T-cell (primary cell): Measurements from ENCODE around the gene SEMA3D. TPM values are rescaled to one million over a fixed set of nuclear protein-coding genes. Genes with fewer than 3 reads are reported as not detected.

ENCODE experiments used
- ATAC-seq, 4 experiments: fragments of 200-7000 bp in 3 of 4; fragments of 150-1000 bp in 1 of 4; cut with Tn5 transposase; replicated peaks in 1 of 4; 1 replicate in 3 of 4; 2 replicates in 1 of 4; pipeline ENCODE4 v1.10.0; 2021; ENCODE audit warnings: moderate library complexity in 3 of 4, mild to moderate bottlenecking in 2 of 4, moderate number of reproducible peaks in 1 of 4
- CTCF ChIA-PET, 2 donors: fragments of 300-600 bp; sonication (Branson Sonifier 250); formaldehyde crosslinking; loops; one replicate each; lab custom pipeline; 2022; ENCODE audit warnings: antibody characterized with exemption in 2 of 2; lab: Charles Lee
- POLR2A ChIA-PET, 2 donors: fragments of 300-600 bp; sonication (Branson Sonifier 250); formaldehyde crosslinking; loops; one replicate each; lab custom pipeline; 2022; ENCODE audit warnings: antibody characterized with exemption in 2 of 2; lab: Charles Lee
- DNase-seq, 35 experiments: peaks; one replicate each; pipeline versions ENCODE4 v3.0.0 to v3.0.0-alpha.2; 2013 to 2023
- H3K27ac ChIP-seq: one replicate; pipeline ENCODE4 v1.5.1; 2013; ENCODE audit warnings: low read length
- H3K27me3 ChIP-seq, 2 experiments: replicated peaks in 1 of 2; 1 replicate in 1 of 2; 2 replicates in 1 of 2; pipeline versions ENCODE4 v1.6.1 to v1.7.0; 2013; ENCODE audit warnings: low read length in 1 of 2, mixed read lengths in 1 of 2; ENCODE audit not compliant: control insufficient read depth in 2 of 2, insufficient read depth in 2 of 2; ENCODE audit errors: extremely low read depth in 1 of 2
- H3K36me3 ChIP-seq, 2 donors: 1 replicate in 1 of 2; 2 replicates in 1 of 2; pipeline versions ENCODE4 v1.6.1 to v1.7.0; 2013; ENCODE audit warnings: low read length in 1 of 2; ENCODE audit not compliant: control insufficient read depth in 2 of 2, insufficient read depth in 1 of 2; ENCODE audit errors: extremely low read depth in 1 of 2
- H3K4me1 ChIP-seq, 2 experiments: 1 replicate in 1 of 2; 2 replicates in 1 of 2; pipeline versions ENCODE4 v1.6.1 to v1.7.0; 2013; ENCODE audit warnings: low read length in 2 of 2, mixed read lengths in 1 of 2; ENCODE audit not compliant: insufficient read depth in 2 of 2, control insufficient read depth in 1 of 2; ENCODE audit errors: extremely low read depth in 1 of 2
- H3K4me3 ChIP-seq, 2 donors: 1 replicate in 1 of 2; 2 replicates in 1 of 2; pipeline versions ENCODE4 v1.5.1 to v1.7.0; 2013; ENCODE audit warnings: mild to moderate bottlenecking in 2 of 2, low read length in 1 of 2, moderate library complexity in 1 of 2; ENCODE audit not compliant: control insufficient read depth in 1 of 2; ENCODE audit errors: extremely low read depth in 1 of 2
- H3K9me3 ChIP-seq: 2 replicates; pipeline ENCODE4 v1.7.0; 2013
- H3K27ac Mint-ChIP-seq, 2 donors: one replicate each; pipeline ENCODE4 v1.8.0; 2020 to 2021; ENCODE audit warnings: mild to moderate bottlenecking in 2 of 2, mixed read lengths in 2 of 2
- H3K27me3 Mint-ChIP-seq, 2 donors: one replicate each; pipeline ENCODE4 v1.8.0; 2021 to 2022; ENCODE audit warnings: mixed read lengths in 2 of 2
- H3K36me3 Mint-ChIP-seq: one replicate; pipeline ENCODE4 v1.8.0; 2021; ENCODE audit warnings: mixed read lengths
- H3K4me1 Mint-ChIP-seq, 3 donors: one replicate each; pipeline ENCODE4 v1.8.0; 2020 to 2022; ENCODE audit warnings: mixed read lengths in 3 of 3, mild to moderate bottlenecking in 1 of 3
- H3K4me3 Mint-ChIP-seq, 3 donors: one replicate each; pipeline ENCODE4 v1.8.0; 2020 to 2022; ENCODE audit warnings: mild to moderate bottlenecking in 3 of 3, mixed read lengths in 3 of 3, moderate library complexity in 3 of 3
- H3K9me3 Mint-ChIP-seq, 3 donors: one replicate each; pipeline ENCODE4 v1.8.0; 2020 to 2022; ENCODE audit warnings: mixed read lengths in 3 of 3
- whole genome bisulfite sequencing: methylation state at CpG from one replicate; pipeline ENCODE4 v1.1.5; 2013; ENCODE audit warnings: missing lambda C conversion rate; ENCODE audit not compliant: insufficient coverage; 5-methylcytosine and 5-hydroxymethylcytosine counted together
- total RNA-seq, 35 experiments: library from RNA in 6 of 35; stranded (reverse) in 6 of 35; fragments of 120-200 nt in 1 of 35; gene quantifications; one replicate each; pipeline versions ENCODE4 v1.2.1 to v1.2.4 and lab custom pipeline; 2013 to 2026

Gene SEMA3D
- total RNA-seq, 5 donors from 2014 or later (not counting 1 experiment from before 2014, with no cell fraction given): 0.29 TPM; not detected in 4

- H3K36me3 Mint-ChIP-seq: no peaks in the 10 kb centered on the region
- no peak overlapping the region for H3K27ac ChIP-seq
- H3K9me3 Mint-ChIP-seq: peaks cover 0 to 4% (median 0%) of the 10 kb centered on the region in 3 donors
- H3K4me3 ChIP-seq: no peak overlapping the region
- no peak overlapping the region for H3K27ac Mint-ChIP-seq
- no peaks in the 10 kb centered on the region for H3K4me1 Mint-ChIP-seq
- no peak overlapping the region for H3K4me3 Mint-ChIP-seq
- CTCF ChIA-PET: no interaction called here
- H3K9me3 ChIP-seq: no peaks in the 10 kb centered on the region
- H3K4me1 ChIP-seq: no peaks in the 10 kb centered on the region
- H3K27me3 Mint-ChIP-seq: no peaks in the 10 kb centered on the region
- POLR2A ChIA-PET: no interaction called here
- no peak for DNase-seq
- H3K36me3 ChIP-seq: no peaks in the 10 kb centered on the region
- ATAC-seq: no peak
- H3K27me3 ChIP-seq: no peaks in the 10 kb centered on the region
- WGBS: no CpG with 5 or more reads among the region's 1 CpG
Observed at GRCh38 chr7:85081846-85082245, 105.0 kb downstream of the SEMA3D start.

- no peak overlapping the region for H3K4me3 ChIP-seq
- WGBS: no CpG with 5 or more reads among the region's 1 CpG
- no peaks in the 10 kb centered on the region for H3K9me3 ChIP-seq
- H3K27ac Mint-ChIP-seq: no peak overlapping the region
- no peaks in the 10 kb centered on the region for H3K27me3 Mint-ChIP-seq
- CTCF ChIA-PET: no interaction called here
- H3K27me3 ChIP-seq: no peaks in the 10 kb centered on the region
- POLR2A ChIA-PET: no interaction called here
- ATAC-seq (no peak), DNase-seq (no peak)
- H3K36me3 ChIP-seq: no peaks in the 10 kb centered on the region
- no peak overlapping the region for H3K27ac ChIP-seq
- H3K4me3 Mint-ChIP-seq: no peak overlapping the region
- no peaks in the 10 kb centered on the region for H3K36me3 Mint-ChIP-seq
- peaks cover 0 to 4% (median 0%) of the 10 kb centered on the region in 3 donors for H3K9me3 Mint-ChIP-seq
- no peaks in the 10 kb centered on the region for H3K4me1 Mint-ChIP-seq
- H3K4me1 ChIP-seq: no peaks in the 10 kb centered on the region
Observed at GRCh38 chr7:85081392-85081791, 105.5 kb downstream of the SEMA3D start.

- no peaks in the 10 kb centered on the region for H3K27me3 Mint-ChIP-seq
Observed at GRCh38 chr7:85079434-85079833, 107.4 kb downstream of the SEMA3D start.

GRCh38 chr7:85078181-85078580 lies 108.7 kb downstream of the SEMA3D start:
- no peaks in the 10 kb centered on the region for H3K36me3 ChIP-seq
- no peak overlapping the region for H3K4me3 ChIP-seq
- no peak overlapping the region for H3K27ac ChIP-seq
- ATAC-seq: no peak
- H3K27ac Mint-ChIP-seq: no peak overlapping the region
- POLR2A ChIA-PET: no interaction called here
- no peak for DNase-seq
- no peaks in the 10 kb centered on the region for H3K9me3 ChIP-seq
- H3K9me3 Mint-ChIP-seq: peaks cover 0 to 4% (median 0%) of the 10 kb centered on the region in 3 donors
- H3K27me3 Mint-ChIP-seq: no peaks in the 10 kb centered on the region
- CTCF ChIA-PET: no interaction called here
- no peaks in the 10 kb centered on the region for H3K4me1 Mint-ChIP-seq
- WGBS: 6% methylated on average over 2 of the region's 3 CpGs
- H3K4me1 ChIP-seq: no peaks in the 10 kb centered on the region
- H3K36me3 Mint-ChIP-seq: no peaks in the 10 kb centered on the region
- H3K27me3 ChIP-seq: no peaks in the 10 kb centered on the region
- no peak overlapping the region for H3K4me3 Mint-ChIP-seq

More at GRCh38 chr7:85079434-85079833, 107.4 kb downstream of the SEMA3D start:
- no peaks in the 10 kb centered on the region for H3K9me3 ChIP-seq
- ChIA-PET POLR2A (no interaction called here), CTCF (no interaction called here)
- ATAC-seq: no peak
- H3K4me3 Mint-ChIP-seq: no peak overlapping the region
- DNase-seq: no peak
- no peaks in the 10 kb centered on the region for H3K36me3 ChIP-seq
- H3K4me3 ChIP-seq: no peak overlapping the region
- WGBS: no CpG with 5 or more reads among the region's 1 CpG
- H3K4me1 ChIP-seq: no peaks in the 10 kb centered on the region
- H3K27me3 ChIP-seq: no peaks in the 10 kb centered on the region
- no peaks in the 10 kb centered on the region for H3K4me1 Mint-ChIP-seq
- H3K27ac Mint-ChIP-seq: no peak overlapping the region
- peaks cover 0 to 4% (median 0%) of the 10 kb centered on the region in 3 donors for H3K9me3 Mint-ChIP-seq
- no peaks in the 10 kb centered on the region for H3K36me3 Mint-ChIP-seq
- H3K27ac ChIP-seq: no peak overlapping the region

GRCh38 chr7:85075864-85076263 lies 111.0 kb downstream of the SEMA3D start:
- POLR2A ChIA-PET: no interaction called here
- no peak for ATAC-seq
- no peak overlapping the region for H3K27ac Mint-ChIP-seq

GRCh38 chr7:85074992-85075391 lies 111.9 kb downstream of the SEMA3D start:
- Histone ChIP-seq H3K9me3 (no peaks in the 10 kb centered on the region), H3K4me3 (no peak overlapping the region), H3K36me3 (no peaks in the 10 kb centered on the region), H3K27me3 (no peaks in the 10 kb centered on the region), H3K4me1 (no peaks in the 10 kb centered on the region), H3K27ac (no peak overlapping the region)
- no peak overlapping the region for H3K27ac Mint-ChIP-seq
- ATAC-seq (no peak), DNase-seq (no peak)
- ChIA-PET CTCF (no interaction called here), POLR2A (no interaction called here)
- no peaks in the 10 kb centered on the region for H3K4me1 Mint-ChIP-seq
- no CpG with 5 or more reads among the region's 2 CpGs for WGBS
- no peaks in the 10 kb centered on the region for H3K27me3 Mint-ChIP-seq
- no peaks in the 10 kb centered on the region for H3K36me3 Mint-ChIP-seq
- peaks cover 0 to 4% (median 0%) of the 10 kb centered on the region in 3 donors for H3K9me3 Mint-ChIP-seq
- H3K4me3 Mint-ChIP-seq: no peak overlapping the region

More at GRCh38 chr7:85075864-85076263, 111.0 kb downstream of the SEMA3D start:
- WGBS: no CpG with 5 or more reads among the region's 2 CpGs
- Histone ChIP-seq H3K36me3 (no peaks in the 10 kb centered on the region), H3K4me1 (no peaks in the 10 kb centered on the region), H3K27ac (no peak overlapping the region), H3K4me3 (no peak overlapping the region), H3K27me3 (no peaks in the 10 kb centered on the region), H3K9me3 (no peaks in the 10 kb centered on the region)
- peaks cover 0 to 4% (median 0%) of the 10 kb centered on the region in 3 donors for H3K9me3 Mint-ChIP-seq
- no peak for DNase-seq
- CTCF ChIA-PET: no interaction called here
- no peaks in the 10 kb centered on the region for H3K36me3 Mint-ChIP-seq
- no peaks in the 10 kb centered on the region for H3K4me1 Mint-ChIP-seq
- no peaks in the 10 kb centered on the region for H3K27me3 Mint-ChIP-seq
- no peak overlapping the region for H3K4me3 Mint-ChIP-seq

- Mint-ChIP-seq H3K4me3 (no peak overlapping the region), H3K9me3 (no peaks in the 10 kb centered on the region), H3K36me3 (no peaks in the 10 kb centered on the region), H3K27ac (no peak overlapping the region), H3K4me1 (no peaks in the 10 kb centered on the region), H3K27me3 (no peaks in the 10 kb centered on the region)
- no peak for ATAC-seq
- no CpG with 5 or more reads among the region's 1 CpG for WGBS
- CTCF ChIA-PET: no interaction called here
- Histone ChIP-seq H3K4me3 (no peak overlapping the region), H3K36me3 (no peaks in the 10 kb centered on the region), H3K4me1 (no peaks in the 10 kb centered on the region), H3K27me3 (no peaks in the 10 kb centered on the region), H3K27ac (no peak overlapping the region), H3K9me3 (no peaks in the 10 kb centered on the region)
- DNase-seq: no peak
- POLR2A ChIA-PET: no interaction called here
Observed at GRCh38 chr7:85074016-85074415, 112.8 kb downstream of the SEMA3D start.
